GM23338 (cell line): Measurements from ENCODE around the gene CFAP410. TPM values are rescaled to one million over a fixed set of nuclear protein-coding genes. Genes with fewer than 3 reads are reported as not detected.
A peak's percentile ranks its signal among the peaks of the same experiment; 100 is the strongest.

Experiments
- ATAC-seq: fragments of 200-7000 bp; cut with Tn5 transposase; 3 replicates; pipeline ENCODE4 v1.9.1; 2020
- DNase-seq: peaks from one replicate; pipeline ENCODE4 v3.0.0-alpha.2; 2015; ENCODE audit warnings: low spot score
- H2AFZ ChIP-seq: fragments of 200-600 bp; sonication (generic); 2 replicates; pipeline ENCODE4 v1.8.0; 2016; ENCODE audit warnings: antibody characterized with exemption, mild to moderate bottlenecking, moderate library complexity
- H3F3A ChIP-seq: fragments of 200-600 bp; sonication (generic); replicated peaks from 2 replicates; pipeline ENCODE4 v1.8.0; 2017; ENCODE audit warnings: antibody characterized with exemption, mixed run types, low read depth
- H3K27ac ChIP-seq: fragments of 200-600 bp; sonication (generic); 2 replicates; pipeline ENCODE4 v1.6.1; 2016; ENCODE audit warnings: low read depth
- H3K27me3 ChIP-seq: fragments of 200-600 bp; sonication (generic); 2 replicates; pipeline ENCODE4 v1.8.0; 2016; ENCODE audit warnings: mild to moderate bottlenecking, mixed run types, moderate library complexity; ENCODE audit not compliant: insufficient read depth
- H3K36me3 ChIP-seq: fragments of 200-600 bp; sonication (generic); 2 replicates; pipeline ENCODE4 v1.8.0; 2016; ENCODE audit warnings: mild to moderate bottlenecking; ENCODE audit not compliant: insufficient read depth
- H3K4me1 ChIP-seq: fragments of 200-600 bp; sonication (generic); 2 replicates; pipeline ENCODE4 v1.8.0; 2016; ENCODE audit warnings: mild to moderate bottlenecking, moderate library complexity; ENCODE audit not compliant: insufficient read depth
- H3K4me2 ChIP-seq: fragments of 200-600 bp; sonication (generic); 2 replicates; pipeline ENCODE4 v1.7.1; 2017; ENCODE audit warnings: mixed run types
- H3K4me3 ChIP-seq: fragments of 200-600 bp; sonication (generic); 2 replicates; pipeline ENCODE4 v1.6.1; 2016; ENCODE audit warnings: mixed run types
- H3K79me2 ChIP-seq: fragments of 200-600 bp; sonication (generic); replicated peaks from 2 replicates; pipeline ENCODE4 v1.8.0; 2017; ENCODE audit warnings: mild to moderate bottlenecking; ENCODE audit not compliant: insufficient read depth
- H3K9me2 ChIP-seq: fragments of 200-600 bp; sonication (generic); 2 replicates; pipeline ENCODE4 v1.8.0; 2017; ENCODE audit not compliant: insufficient read depth
- H4K20me1 ChIP-seq: fragments of 200-600 bp; sonication (generic); replicated peaks from 2 replicates; pipeline ENCODE4 v1.8.0; 2017; ENCODE audit warnings: mild to moderate bottlenecking; ENCODE audit not compliant: insufficient read depth
- H3K27ac Mint-ChIP-seq: 2 replicates; pipeline ENCODE4 v1.8.0; 2020; ENCODE audit warnings: inconsistent platforms, mild to moderate bottlenecking, moderate library complexity, mixed read lengths
- H3K27me3 Mint-ChIP-seq: 3 replicates; pipeline ENCODE4 v1.8.0; 2022; ENCODE audit warnings: low read depth, mild to moderate bottlenecking, moderate library complexity, mixed read lengths, inconsistent platforms; ENCODE audit not compliant: insufficient read depth, poor library complexity
- H3K36me3 Mint-ChIP-seq: 3 replicates; pipeline ENCODE4 v1.8.0; 2021; ENCODE audit warnings: low read depth, mild to moderate bottlenecking, inconsistent platforms, moderate library complexity, mixed read lengths
- H3K4me1 Mint-ChIP-seq: 3 replicates; pipeline ENCODE4 v1.8.0; 2020; ENCODE audit warnings: mild to moderate bottlenecking, inconsistent platforms, mixed read lengths
- H3K4me3 Mint-ChIP-seq: 3 replicates; pipeline ENCODE4 v1.8.0; 2021; ENCODE audit warnings: moderate library complexity, mild to moderate bottlenecking, inconsistent platforms, mixed read lengths
- H3K9me3 Mint-ChIP-seq: 3 replicates; pipeline ENCODE4 v1.8.0; 2020; ENCODE audit warnings: moderate library complexity, mild to moderate bottlenecking, inconsistent platforms, mixed read lengths
- EZH2 ChIP-seq: fragments of 200-600 bp; sonication (generic); IDR thresholded peaks from one replicate; pipeline ENCODE4 v1.8.0; 2017; ENCODE audit warnings: antibody characterized with exemption, mild to moderate bottlenecking, low read depth; ENCODE audit not compliant: unreplicated experiment
- STAT1 ChIP-seq: IDR thresholded peaks from one replicate; pipeline ENCODE4 v1.6.1; 2016; ENCODE audit warnings: antibody characterized with exemption; ENCODE audit not compliant: unreplicated experiment
- polyA plus RNA-seq: library from polyadenylated mRNA; unstranded; fragments of >200 nt; fragmentation: Nextera tagmentation; extraction: Ambion mirVana; gene quantifications from 2 replicates; pipeline ENCODE4 v1.2.1, GENCODE V29; 2016
- total RNA-seq: library from RNA; depleted of rRNA; stranded (reverse); fragments of >200 nt; shearing (Covaris generic); gene quantifications from 2 replicates; pipeline ENCODE4 v1.2.3, GENCODE V29; 2014
- TF ChIP-seq, protein P1 (sequence below): IDR thresholded peaks from 2 replicates; pipeline ENCODE4 v1.6.1; 2016; ENCODE audit warnings: antibody characterized with exemption
- TF ChIP-seq, protein P2 (sequence below): IDR thresholded peaks from one replicate; pipeline ENCODE4 v1.6.1; 2018; ENCODE audit warnings: antibody characterized with exemption; ENCODE audit not compliant: unreplicated experiment
- TF ChIP-seq, protein P3 (sequence below), 2 experiments: fragments of 200-600 bp in 1 of 2; sonication (generic) in 1 of 2; conservative IDR thresholded peaks; 2 replicates each; pipeline versions ENCODE4 v1.5.1 to v1.6.1; 2016 to 2017; ENCODE audit warnings: antibody characterized with exemption in 2 of 2, low read depth in 2 of 2, mild to moderate bottlenecking in 2 of 2, moderate library complexity in 1 of 2

Gene CFAP410
- total and polyA plus RNA-seq, 2 experiments from 2014 or later = 11.0 to 24.0 TPM

- Histone ChIP-seq H3K79me2 (0 out of 2 replicates have a peak, but pooled peaks cover 3% of the 10 kb centered on the region), H2AFZ (no peak overlapping the region)
- H3K27ac Mint-ChIP-seq = no peak overlapping the region; the same call in 1 of the 2 replicates
Observed at GRCh38 chr21:44304877-44305293, 34.3 kb downstream of the CFAP410 start.

DNA sequence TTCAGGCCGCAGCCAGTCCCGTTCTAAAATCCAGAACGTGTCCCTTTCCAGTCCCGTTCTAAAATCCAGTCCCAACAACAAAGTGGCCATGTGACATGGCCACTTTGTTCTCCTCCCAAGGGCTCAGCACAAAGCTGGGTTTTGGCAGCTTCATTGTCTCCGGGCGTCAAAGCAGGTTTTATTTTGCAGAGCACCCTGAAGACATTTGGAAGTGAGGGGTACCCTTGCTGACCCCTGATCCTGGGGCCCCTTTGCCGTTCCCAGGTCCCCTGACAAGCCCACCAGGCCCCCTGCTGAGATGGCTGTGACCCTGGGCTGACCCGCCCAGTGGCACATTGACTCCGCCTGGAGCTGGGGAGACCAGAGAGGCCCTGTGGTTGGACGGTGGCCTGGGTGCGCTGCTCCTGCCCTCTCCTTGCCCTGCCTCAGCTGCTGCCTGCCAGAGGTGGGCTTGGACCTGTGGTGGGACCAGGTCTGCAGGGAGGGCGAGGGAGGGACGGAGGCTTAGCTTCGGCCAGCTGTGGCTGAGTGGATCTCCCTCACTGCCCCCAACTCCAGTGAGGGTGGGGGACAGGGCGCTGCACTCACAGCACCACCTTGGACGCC, 35.1 kb downstream of the CFAP410 start:
- H3K27ac Mint-ChIP-seq = no peak overlapping the region
- TF ChIP-seq EZH2 = no peak
- TF ChIP-seq STAT1 = no peak
- TF ChIP-seq, protein P1, sequence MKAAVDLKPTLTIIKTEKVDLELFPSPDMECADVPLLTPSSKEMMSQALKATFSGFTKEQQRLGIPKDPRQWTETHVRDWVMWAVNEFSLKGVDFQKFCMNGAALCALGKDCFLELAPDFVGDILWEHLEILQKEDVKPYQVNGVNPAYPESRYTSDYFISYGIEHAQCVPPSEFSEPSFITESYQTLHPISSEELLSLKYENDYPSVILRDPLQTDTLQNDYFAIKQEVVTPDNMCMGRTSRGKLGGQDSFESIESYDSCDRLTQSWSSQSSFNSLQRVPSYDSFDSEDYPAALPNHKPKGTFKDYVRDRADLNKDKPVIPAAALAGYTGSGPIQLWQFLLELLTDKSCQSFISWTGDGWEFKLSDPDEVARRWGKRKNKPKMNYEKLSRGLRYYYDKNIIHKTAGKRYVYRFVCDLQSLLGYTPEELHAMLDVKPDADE = no peak

More at GRCh38 chr21:44304877-44305293, 34.3 kb downstream of the CFAP410 start:
- Mint-ChIP-seq H3K4me3 (no peak overlapping the region), H3K9me3 (no peaks in the 10 kb centered on the region), H3K36me3 (no peaks in the 10 kb centered on the region), H3K4me1 (peaks cover 12% of the 10 kb centered on the region), H3K27me3 (peaks cover 5% of the 10 kb centered on the region)
- Histone ChIP-seq H3K4me2 (no peak overlapping the region), H3K9me2 (no peaks in the 10 kb centered on the region), H3K27ac (no peak overlapping the region), H3K4me1 (no peaks in the 10 kb centered on the region), H3K27me3 (no peaks in the 10 kb centered on the region), H3K36me3 (no peaks in the 10 kb centered on the region), H3F3A (0 out of 2 replicates have a peak, but pooled peaks cover 4% of the 10 kb centered on the region), H3K4me3 (no peak overlapping the region), H4K20me1 (no peaks in the 10 kb centered on the region)
- peak; percentile 62 for DNase-seq
- TF ChIP-seq, protein P2, sequence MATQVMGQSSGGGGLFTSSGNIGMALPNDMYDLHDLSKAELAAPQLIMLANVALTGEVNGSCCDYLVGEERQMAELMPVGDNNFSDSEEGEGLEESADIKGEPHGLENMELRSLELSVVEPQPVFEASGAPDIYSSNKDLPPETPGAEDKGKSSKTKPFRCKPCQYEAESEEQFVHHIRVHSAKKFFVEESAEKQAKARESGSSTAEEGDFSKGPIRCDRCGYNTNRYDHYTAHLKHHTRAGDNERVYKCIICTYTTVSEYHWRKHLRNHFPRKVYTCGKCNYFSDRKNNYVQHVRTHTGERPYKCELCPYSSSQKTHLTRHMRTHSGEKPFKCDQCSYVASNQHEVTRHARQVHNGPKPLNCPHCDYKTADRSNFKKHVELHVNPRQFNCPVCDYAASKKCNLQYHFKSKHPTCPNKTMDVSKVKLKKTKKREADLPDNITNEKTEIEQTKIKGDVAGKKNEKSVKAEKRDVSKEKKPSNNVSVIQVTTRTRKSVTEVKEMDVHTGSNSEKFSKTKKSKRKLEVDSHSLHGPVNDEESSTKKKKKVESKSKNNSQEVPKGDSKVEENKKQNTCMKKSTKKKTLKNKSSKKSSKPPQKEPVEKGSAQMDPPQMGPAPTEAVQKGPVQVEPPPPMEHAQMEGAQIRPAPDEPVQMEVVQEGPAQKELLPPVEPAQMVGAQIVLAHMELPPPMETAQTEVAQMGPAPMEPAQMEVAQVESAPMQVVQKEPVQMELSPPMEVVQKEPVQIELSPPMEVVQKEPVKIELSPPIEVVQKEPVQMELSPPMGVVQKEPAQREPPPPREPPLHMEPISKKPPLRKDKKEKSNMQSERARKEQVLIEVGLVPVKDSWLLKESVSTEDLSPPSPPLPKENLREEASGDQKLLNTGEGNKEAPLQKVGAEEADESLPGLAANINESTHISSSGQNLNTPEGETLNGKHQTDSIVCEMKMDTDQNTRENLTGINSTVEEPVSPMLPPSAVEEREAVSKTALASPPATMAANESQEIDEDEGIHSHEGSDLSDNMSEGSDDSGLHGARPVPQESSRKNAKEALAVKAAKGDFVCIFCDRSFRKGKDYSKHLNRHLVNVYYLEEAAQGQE = no peak
- TF ChIP-seq EZH2 = no peak
- TF ChIP-seq, protein P3, sequence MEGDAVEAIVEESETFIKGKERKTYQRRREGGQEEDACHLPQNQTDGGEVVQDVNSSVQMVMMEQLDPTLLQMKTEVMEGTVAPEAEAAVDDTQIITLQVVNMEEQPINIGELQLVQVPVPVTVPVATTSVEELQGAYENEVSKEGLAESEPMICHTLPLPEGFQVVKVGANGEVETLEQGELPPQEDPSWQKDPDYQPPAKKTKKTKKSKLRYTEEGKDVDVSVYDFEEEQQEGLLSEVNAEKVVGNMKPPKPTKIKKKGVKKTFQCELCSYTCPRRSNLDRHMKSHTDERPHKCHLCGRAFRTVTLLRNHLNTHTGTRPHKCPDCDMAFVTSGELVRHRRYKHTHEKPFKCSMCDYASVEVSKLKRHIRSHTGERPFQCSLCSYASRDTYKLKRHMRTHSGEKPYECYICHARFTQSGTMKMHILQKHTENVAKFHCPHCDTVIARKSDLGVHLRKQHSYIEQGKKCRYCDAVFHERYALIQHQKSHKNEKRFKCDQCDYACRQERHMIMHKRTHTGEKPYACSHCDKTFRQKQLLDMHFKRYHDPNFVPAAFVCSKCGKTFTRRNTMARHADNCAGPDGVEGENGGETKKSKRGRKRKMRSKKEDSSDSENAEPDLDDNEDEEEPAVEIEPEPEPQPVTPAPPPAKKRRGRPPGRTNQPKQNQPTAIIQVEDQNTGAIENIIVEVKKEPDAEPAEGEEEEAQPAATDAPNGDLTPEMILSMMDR (conservative IDR thresholded peaks at IDR 0.05; ENCODE audit: low read depth in 2 of 2) = peak; percentile 49 to 66
- peak; percentile 52 for ATAC-seq

More for the DNA sequence above, 35.1 kb downstream of the CFAP410 start:
- no peaks in the 10 kb centered on the region for H3K9me2 ChIP-seq
- H4K20me1 ChIP-seq = no peaks in the 10 kb centered on the region
- peaks cover 7% of the 10 kb centered on the region for H3K27me3 Mint-ChIP-seq
- no peak overlapping the region for H3K27ac ChIP-seq
- DNase-seq (no peak), ATAC-seq (no peak)
- no peaks in the 10 kb centered on the region for H3K9me3 Mint-ChIP-seq
- H3K4me1 Mint-ChIP-seq = peaks cover 15% of the 10 kb centered on the region
- 0 out of 2 replicates have a peak, but pooled peaks cover 4% of the 10 kb centered on the region for H3F3A ChIP-seq
- no peak overlapping the region for H3K4me3 ChIP-seq
- H3K36me3 Mint-ChIP-seq = no peaks in the 10 kb centered on the region
- H3K4me3 Mint-ChIP-seq = no peak overlapping the region
- H3K4me2 ChIP-seq = no peak overlapping the region
- no peaks in the 10 kb centered on the region for H3K4me1 ChIP-seq
- H3K27me3 ChIP-seq = no peaks in the 10 kb centered on the region
- 0 out of 2 replicates have a peak, but pooled peaks cover 3% of the 10 kb centered on the region for H3K79me2 ChIP-seq
- no peak overlapping the region for H2AFZ ChIP-seq
- H3K36me3 ChIP-seq = no peaks in the 10 kb centered on the region
